Fibroblast of skin of right quadriceps (primary cell): ENCODE results near the gene MINDY4B.
"Not testable (repeated sequence)": the region's sequence is repeated elsewhere in the genome, so short reads cannot be mapped to it uniquely, and the experiment has no call there.

Source experiments
- DNase-seq: peaks from one replicate; pipeline ENCODE4 v3.0.0-alpha.2; 2013

Gene MINDY4B

DNA sequence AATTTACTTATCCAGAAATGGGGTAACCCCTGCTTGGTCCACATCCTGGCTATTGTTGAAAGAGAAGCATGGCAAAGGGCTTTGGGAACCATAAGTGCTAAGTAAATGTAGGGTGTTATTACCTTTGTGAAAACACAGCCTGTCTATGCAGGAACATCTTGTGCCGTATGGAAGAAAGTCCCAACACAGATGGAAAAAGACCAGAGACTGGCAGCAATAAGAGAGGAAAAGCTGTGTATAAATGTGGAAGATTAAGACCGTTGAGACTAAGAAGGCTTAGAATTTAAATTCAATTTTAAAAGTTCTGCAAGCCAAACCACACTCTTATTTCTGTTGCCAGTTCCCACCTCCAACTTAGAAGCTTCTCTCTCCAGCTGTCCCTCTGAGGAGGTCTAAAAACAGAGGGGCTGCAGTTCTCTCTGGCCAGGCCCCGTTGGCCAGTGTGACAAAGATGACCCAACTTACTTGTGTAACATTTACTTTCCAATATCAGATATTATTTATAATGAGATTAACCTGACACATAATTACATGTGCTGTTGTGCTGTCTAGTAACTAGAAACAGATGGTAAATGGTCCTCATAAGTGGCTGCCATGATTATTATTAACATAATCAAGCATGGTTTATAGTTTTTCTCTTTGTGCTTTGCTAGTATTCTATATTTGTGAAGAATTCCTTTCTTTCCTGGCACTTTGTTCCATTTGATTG lies 7.0 kb downstream of the MINDY4B start:
- DNase-seq, result no peak

DNA sequence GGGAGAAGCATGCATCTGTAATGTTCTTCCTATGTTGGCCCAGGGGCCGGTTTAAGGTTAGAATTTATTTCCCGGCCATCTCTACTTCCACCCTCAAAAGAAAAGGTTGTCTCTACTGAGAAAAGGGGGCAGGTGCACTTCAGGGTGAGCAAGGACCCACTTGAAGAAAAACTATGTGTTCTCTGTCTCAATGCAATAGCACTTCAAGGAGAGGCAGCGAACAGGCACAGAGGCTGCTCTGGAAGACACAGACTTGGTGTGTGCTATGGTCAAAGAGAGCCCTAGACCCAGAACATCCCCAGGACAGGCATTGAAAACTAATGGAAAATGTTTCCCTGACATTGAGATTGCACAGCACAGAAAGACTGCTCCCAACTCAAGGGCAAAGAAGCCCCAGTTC lies 7.6 kb downstream of the MINDY4B start:
- no peak for DNase-seq

DNA sequence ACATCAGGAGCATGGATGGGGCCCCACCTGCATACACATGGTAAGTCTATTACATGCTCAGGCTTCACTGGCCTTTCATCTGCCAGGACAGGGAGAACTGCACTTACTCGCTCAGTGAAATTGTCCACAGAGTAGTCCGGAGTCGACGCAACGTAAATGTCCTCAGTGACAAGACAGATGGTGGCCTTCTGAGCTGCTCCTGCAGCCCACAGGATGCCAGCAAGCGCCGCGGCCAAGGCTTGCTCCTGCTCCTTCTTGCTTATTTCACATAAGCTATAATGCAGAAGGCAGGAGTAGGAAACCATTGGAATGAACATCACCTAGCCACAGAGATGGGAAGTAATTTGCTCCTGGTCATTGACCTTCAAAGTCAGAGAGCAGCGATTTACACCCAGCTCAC lies 14.4 kb downstream of the MINDY4B start:
- DNase-seq, result no peak

DNA sequence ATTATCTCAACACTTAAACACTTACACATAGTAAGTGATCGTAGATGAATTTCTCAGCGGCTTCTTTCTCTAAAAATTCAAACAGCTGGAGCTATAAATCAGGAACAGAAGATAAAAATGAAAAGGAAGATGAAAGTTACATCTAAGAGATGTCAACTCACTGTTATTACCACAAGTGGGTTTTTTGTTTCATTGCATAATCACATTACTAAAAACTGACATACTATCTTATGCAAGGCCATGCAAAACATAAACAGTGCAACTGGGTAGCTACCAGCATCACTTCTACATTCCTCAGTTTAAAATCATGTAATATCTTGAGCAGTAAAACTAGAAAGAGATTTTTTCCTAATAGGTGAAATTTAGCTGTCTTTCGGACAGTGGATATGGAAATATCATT lies 14.9 kb downstream of the MINDY4B start:
- DNase-seq, result peak; percentile 34

DNA sequence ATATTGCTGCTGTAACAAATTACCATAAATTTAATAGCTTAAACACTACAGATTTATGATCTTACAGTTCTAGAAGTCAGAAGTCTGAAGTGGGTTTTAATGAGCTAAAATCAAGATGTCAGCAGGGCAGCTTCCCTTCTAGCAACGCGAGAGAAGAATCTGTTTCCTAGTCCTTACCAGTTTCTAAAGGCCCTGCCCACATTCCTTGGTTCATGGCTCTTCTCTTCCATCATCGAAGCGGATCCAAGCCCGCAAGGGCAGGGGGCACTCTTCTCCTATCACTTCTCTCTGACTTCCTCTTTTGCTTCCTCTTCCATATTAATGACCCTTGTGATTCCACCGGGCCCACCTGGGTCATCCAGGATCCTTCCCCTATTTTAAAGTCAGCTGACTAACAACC lies 16.1 kb downstream of the MINDY4B start:
- DNase-seq, result no peak

DNA sequence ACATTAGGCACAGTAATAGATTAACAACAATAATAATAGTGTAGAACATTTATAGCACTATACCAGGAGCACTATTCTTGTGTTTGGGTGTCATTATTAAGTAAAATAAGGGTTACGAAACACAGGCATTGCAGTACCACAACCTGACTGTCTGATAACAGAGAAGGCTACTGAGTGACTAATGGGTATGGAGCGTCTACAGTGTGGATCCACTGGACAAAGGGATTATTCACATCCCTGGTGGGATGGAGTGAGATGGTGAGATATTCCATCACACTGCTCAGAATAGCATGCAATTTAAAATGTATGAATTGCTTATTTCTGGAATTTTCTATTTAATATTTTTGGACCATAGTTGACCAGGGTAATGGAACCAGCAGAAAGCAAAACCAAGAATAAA lies 18.2 kb downstream of the MINDY4B start:
- no peak for DNase-seq

DNA sequence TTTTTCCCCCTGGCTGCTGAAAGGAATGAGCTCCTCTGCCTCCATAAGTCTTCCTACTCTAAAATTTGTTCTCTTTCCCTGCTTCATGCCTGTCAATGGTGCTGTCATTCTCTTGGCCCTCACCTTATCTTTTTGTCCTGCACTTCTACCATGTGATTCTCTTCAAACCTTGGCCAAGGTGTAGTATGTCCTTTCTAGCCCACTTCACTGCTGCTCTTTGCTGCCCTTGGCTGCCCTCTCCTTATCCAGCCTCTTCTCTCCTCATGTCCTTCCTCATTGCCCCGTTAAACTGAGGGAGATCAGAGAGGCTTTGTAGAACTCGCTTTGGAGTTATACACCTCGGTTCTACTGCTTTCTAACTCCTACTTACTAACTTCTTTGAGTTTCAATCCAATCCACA lies 19.7 kb downstream of the MINDY4B start:
- DNase-seq, result no peak

DNA sequence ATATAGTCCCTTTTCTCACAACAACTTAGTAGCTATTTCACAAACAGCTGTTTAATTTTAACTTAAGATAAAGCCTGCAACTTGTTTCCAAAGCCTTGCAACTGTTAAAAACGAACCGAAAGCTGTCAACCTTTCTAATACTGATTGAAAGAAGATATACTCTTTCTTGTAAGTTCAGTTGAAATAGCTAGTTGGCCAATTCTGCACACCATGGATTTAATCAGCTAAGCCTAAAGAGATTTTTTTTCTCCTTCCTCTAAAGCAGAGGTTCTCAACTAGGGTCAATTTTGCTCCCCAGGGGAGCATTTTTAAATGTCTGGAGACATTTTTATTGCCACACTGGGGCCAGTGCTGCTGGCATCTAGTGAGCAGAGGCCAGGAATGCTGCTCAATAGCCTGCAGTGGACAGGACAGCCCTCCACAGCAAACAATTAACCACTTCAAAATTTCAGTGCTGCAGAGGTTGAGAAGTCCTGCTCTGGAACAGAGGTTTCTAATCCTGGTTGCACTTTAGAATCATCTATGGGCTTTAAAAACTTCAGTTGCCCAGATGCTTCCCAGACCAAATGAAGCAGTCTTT lies 26.2 kb downstream of the MINDY4B start:
- DNase-seq, result no peak

DNA sequence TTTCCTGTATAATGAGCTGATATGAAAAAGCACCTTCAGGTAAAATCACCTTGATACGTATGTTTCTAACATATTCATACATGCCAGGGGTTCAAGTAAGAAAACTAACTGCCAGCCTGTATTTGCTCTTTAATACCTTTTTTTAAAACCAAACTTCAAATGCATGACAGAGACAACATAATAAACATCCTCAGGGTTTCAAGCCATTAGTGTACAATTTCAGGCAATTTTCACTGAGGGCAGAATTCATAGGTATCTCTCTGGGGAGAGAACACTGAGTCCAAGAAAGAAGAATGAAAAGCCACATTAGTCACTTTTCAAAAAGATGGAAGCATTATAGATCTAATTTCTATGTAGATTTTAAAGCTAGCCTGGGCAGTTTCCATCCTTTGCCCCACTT lies 26.9 kb downstream of the MINDY4B start:
- no peak for DNase-seq

DNA sequence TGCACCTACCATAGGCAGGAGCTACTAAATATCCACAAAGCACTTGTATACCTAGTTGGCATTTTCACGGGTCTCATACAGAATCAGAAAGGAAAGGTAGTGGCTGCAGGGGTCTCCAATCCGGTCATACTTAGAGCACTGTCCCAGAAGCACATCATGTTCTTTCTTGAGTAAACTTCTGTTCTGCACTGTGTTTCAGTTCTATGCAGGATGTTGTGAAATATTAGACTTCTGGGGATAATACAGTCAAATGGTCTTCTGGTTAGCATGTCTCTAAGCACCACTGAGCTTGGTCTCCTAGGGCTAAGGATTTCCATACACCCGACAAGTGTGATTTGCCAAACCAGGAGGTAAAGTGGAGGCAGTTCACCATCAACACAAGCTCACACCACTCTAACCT lies 27.9 kb downstream of the MINDY4B start:
- no peak for DNase-seq

DNA sequence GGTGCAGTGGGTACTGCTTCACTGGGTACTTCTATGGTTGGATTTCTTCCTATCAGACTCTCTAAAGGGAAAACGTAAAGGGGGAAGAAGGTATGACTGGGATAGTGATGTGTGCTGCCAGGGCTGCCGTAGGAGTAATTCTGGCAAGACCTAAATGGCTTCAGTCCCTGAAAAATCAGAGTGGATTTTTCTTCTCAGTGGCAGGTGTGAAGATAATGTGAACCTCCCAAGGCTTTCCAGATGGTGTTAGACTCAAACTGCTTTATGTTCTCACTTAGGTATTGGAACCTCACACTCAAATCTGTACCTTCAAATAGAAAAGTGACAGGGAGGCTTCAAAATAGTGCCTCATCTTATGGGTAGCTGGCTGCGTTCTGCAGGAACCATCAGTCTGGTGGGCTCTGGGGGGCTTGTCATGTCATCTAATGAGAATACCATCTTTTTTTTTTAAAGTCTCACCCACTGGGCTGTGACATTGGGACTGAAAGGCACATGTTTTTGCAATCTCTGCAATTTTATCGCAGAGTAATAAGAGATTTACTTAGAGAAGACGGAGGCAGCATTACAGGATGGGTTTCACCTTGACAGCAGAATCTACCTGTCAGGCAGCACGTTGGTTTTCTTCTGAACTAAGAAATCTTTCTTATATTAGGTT lies 28.5 kb downstream of the MINDY4B start:
- DNase-seq, result no peak

DNA sequence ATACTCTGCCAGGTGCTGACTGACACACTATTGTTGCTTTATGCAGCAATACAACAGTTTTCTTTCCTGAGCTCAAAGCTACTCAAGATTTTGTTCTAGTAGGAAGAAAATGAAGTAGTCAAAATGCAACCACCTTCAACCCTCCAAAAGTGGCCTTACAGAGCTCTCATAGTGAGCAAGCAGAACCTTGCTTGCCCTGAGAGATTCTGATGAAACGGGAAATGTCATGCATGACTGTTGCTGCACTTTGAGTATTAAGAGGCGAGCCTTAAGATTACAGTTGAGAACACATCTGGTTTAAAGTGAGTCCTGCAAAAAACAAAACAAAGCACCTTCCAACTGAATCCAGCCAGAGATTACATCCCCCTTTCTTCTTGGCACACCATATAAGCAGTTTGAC lies 29.7 kb downstream of the MINDY4B start:
- DNase-seq, result no peak

DNA sequence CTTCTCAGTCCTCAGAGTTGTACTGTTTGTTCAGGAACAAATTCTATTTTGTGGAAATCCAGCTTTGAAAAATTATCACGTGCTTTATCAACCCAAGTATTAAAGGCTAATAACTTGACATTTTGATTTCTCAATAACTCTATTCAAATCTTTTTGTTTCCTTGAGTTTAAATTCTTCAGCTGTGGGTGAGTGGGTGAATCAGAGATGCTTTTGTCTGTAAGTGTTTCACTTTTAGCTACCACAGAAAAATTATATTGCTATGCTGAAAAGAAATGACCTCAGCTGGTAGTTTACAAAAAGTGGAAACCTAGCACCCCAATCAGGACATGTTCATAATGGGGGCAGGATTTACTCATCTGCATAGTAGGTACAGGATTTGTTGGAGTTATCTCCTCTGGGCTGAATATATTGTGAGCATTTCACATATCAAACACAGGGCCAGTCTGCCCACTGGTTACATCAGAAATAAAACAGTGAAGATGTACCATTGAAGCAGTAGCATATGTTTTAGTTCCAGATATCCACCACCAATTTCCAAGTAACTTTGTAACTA lies 30.5 kb downstream of the MINDY4B start:
- no peak for DNase-seq

DNA sequence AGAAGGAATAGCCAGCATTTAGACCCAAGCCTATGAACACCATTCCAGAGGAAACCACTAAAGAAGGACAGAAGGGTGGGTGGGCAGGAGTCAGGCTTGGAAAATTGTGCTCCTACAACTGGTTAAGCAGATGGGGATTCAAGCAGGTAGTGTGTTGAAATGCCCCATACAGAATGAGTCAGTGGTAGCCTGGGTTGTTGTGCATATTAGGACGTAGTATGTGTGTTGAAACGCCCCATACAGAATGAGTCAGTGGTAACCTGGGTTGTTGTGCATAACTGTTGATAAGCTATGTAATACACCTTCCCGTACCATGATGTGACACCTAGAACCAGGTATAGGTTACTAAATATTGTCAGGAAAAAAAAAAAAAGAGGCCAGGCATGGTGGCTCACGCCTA lies 34.0 kb downstream of the MINDY4B start:
- DNase-seq, result peak; percentile 22

DNA sequence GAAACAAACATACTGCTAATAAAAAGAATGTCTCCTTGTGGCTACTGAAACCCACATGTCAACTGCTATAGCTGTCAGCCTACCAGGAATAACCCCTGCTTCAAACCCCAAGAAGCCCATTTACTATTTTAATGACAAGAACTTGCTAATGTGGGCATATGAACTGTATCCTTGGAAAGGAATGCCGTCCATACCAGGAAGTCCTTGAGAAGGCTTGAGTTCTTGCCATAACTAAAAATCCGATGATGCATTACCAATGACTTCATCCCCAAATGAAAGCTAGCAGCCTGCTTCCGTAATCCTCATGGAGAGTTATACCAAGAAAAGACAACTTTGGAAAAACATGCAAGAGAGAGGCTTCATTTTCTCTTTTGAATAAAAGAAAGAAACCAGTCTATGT lies 34.8 kb downstream of the MINDY4B start:
- DNase-seq, result peak; percentile 71

DNA sequence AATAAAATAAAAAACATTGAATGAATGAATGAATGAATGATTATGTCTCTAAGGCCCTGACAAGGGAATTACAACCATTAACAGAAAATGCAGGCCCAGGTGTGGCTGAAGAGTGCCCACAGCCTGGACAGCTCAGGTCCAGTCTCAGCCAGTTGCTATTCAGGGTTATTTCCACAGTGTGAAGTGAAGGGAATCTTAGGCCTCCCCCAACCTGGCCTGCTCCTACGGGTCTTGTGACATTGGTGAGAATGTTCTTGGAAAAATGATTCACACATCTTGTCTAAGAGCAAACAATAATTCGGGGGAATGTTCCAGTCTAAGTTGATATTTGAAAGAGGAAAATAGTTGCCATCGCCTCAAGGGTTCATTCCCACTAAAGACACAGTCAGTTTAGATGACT lies 37.0 kb downstream of the MINDY4B start:
- no peak for DNase-seq

DNA sequence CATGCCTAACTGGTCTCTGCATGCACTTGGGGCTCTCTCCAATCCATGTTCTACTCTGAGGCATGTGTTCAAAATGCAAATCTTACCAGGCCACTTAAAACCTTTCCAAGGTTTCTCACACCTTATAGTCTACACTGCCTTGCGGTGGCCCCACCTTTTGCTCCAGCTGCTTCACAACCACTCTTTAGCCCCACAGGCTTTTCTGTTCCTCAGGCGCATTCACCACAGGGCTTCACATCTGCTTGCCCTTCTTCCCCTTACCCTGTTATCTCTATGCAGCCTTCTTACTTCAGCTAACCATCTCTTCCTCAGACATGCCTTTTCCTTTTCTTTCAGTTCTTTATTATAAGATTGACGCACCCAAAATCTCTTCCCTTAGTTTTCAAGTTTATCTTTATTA lies 37.8 kb downstream of the MINDY4B start:
- no peak for DNase-seq

DNA sequence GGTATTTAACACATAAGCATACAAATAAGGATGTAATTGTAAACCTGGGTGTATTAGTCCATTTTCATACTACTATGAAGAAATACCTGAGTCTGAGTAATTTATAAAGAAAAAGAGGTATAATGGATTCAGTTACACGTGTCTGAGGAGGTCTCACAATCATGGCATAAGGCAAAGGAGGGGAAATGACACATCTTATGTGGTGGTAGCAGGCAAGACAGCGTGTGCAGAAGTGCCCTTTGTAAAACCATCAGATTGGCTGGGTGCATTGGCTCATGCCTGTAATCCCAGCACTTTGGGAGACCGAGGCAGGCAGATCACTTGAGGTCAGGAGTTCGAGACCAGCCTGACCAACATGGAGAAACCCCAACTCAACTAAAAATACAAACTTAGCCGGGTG lies 41.3 kb downstream of the MINDY4B start:
- DNase-seq, result not testable (repeated sequence)

DNA sequence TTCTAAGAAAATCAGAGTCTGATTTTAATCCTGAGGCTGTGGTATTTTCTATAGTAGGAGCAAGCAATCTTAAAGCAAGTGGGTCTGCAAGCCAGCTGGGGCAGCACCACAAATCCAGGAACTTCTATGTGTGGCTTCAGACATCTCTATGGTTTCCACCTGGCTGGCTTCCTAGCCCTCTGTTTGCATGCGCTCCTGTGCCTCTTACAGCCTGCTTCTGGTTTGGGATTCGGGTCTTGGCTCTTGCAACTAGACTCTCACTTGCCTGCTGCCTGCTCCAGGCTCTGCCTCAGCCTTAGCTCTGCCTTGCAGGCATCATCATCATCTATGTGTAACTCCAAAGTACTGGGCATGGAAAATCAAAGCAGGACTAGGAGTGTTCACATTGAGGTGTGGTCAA lies 43.4 kb downstream of the MINDY4B start:
- no peak for DNase-seq

DNA sequence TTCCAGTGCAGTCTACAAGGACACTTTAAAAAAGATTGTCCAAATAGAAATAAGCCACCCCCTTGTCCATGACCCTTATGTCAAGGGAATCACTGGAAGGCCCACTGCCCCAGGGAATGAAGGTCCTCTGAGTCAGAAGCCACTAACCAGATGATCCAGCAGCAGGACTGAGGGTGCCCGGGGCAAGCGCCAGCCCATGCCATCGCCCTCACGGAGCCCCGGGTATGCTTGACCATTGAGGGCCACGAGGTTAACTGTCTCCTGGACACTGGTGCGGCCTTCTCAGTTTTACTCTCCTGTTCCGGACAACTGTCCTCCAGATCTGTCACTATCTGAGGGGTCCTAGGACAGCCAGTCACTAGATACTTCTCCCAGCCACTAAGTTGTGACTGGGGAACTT lies 47.3 kb downstream of the MINDY4B start:
- DNase-seq, result not testable (repeated sequence)

DNA sequence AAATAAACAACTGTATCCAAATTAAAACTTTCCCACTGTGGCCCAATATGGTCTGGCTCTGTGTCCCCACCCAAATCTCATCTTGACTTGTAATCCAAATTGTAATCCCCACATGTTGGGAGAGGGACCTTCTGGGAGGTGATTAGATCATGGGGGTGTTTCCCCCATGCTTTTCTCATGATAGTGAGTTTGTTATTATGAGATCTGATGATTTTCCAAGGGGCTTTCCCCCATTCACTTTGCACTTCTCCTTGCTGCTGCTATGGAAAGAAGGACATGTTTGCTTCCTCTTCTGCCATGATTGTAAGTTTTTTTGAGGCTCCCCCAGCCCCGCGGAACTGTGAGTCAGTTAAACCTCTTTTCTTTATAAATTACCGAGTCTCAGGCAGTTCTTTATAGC lies 55.0 kb downstream of the MINDY4B start:
- DNase-seq, result no peak

DNA sequence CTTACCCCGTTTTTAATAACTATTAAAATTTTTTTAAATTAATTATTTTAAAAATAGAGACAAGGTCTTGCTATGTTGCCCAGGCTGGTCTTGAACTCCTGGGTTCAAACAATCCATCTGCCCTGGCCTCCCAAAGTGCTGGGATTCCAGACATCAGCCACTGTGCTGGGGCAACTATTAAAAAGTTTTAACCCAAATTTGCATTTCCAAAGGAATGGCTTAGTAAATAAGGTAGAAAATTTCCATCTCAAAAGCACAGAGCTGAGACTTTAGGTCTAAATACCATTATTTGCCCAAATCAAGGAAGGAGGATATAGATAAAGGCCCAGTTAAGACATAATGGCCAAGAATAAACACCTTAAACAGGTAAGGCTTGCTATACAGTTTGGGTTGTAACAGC lies 56.4 kb downstream of the MINDY4B start:
- no peak for DNase-seq

DNA sequence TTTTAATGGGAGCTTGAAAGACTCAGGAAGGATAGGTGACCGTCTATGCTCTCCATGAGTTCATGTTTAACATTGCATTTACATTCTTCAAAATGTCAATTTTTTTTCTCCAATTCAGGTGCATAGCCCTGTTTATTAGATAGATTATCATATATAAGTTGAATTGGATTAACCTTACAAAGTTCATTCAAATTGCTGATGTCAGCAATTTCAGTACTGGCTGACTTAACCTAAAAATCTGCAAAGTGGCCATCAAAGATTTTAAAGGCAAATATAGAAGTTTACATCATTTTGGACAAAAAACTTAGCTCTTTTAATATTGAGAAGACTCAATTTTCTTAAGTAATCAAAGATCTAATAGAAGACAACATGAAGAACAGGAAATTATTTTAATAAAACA lies 57.8 kb downstream of the MINDY4B start:
- no peak for DNase-seq

DNA sequence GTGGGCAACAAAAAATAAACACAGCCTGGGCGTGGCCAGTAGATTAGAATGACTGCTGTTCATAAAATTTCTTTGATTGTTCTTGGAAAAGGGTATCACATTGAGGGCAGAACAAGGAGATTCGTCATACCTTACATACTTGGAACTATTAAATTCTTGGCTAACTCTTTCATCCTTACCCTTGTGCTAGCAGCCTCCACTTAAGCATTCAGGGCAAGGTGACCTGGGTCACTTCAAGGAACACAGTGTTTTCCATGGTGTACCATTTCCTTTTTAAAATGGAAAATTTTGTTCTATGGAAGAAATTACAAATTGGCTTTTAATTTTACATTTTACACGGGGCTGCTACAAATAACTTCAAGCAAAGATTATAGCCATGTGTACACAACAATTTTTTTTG lies 60.8 kb downstream of the MINDY4B start:
- no peak for DNase-seq
